ENCODE measurements around the gene PILRB. TPM values are rescaled to one million over a fixed set of nuclear protein-coding genes. Genes with fewer than 3 reads are reported as not detected.

Gene PILRB
- total and polyA plus RNA-seq, 9 of the 15 experiments (the other 6 are each of a cell fraction or from before 2014, with no cell fraction given) = 6.2 to 94.6 (median 37.0) TPM

GRCh38 chr7:100366411-100367250 lies 8.7 kb downstream of the PILRB start (continued):
- TF ChIP-seq ZBTB40 (IDR thresholded peaks at IDR 0.05) = no peak
- TF ChIP-seq ZBTB40 (CRISPR knock-in tag; IDR thresholded peaks at IDR 0.05) = no peak
- TF ChIP-seq NFXL1 (CRISPR knock-in tag; IDR thresholded peaks at IDR 0.05) = no peak
- TF ChIP-seq HMG20B (CRISPR knock-in tag; IDR thresholded peaks at IDR 0.05) = no peak
- TF ChIP-seq PYGO2 (tag; IDR thresholded peaks at IDR 0.05) = no peak
- TF ChIP-seq RNF219 (CRISPR knock-in tag; IDR thresholded peaks at IDR 0.05) = no peak
- no peak for TF ChIP-seq MXI1 (IDR thresholded peaks at IDR 0.05; ENCODE audit: low read depth, low read length)
- no peak for TF ChIP-seq ZNF512 (tag; IDR thresholded peaks at IDR 0.05)
- no peak for TF ChIP-seq JUND (IDR thresholded peaks at IDR 0.05; ENCODE audit: borderline replicate concordance, low read depth, low read length)
- TF ChIP-seq JUND (tag; IDR thresholded peaks at IDR 0.05; ENCODE audit: borderline replicate concordance, low read depth, low read length) = no peak
- no peak for TF ChIP-seq JUN (IDR thresholded peaks at IDR 0.05; ENCODE audit: borderline replicate concordance, low read depth, low read length)
- no peak for TF ChIP-seq JUN (CRISPR knock-in tag; IDR thresholded peaks at IDR 0.05; ENCODE audit: borderline replicate concordance)
- TF ChIP-seq TAF15 (IDR thresholded peaks at IDR 0.05; ENCODE audit: low read depth, low read length) = peak; percentile 3; the same call in 1 of the 2 replicates
- TF ChIP-seq ZNF778 (CRISPR knock-in tag; IDR thresholded peaks at IDR 0.05) = no peak
- TF ChIP-seq ESRRA (IDR thresholded peaks at IDR 0.05; ENCODE audit: borderline replicate concordance, low read depth) = no peak
